ENCODE results near the gene TAS2R4.
"Not testable (repeated sequence)": the region's sequence is repeated elsewhere in the genome, so short reads cannot be mapped to it uniquely, and the experiment has no call there.

TAS2R4 gene

GRCh38 chr7:141776374-141776773, at the start of gene TAS2R4:
TAS2R4 (plus strand) TSS chr7:141776674; CDS start chr7:141778489, 1,815 bp downstream.
- DNase-seq: no peak

- DNase-seq: no peak
Observed at GRCh38 chr7:141729020-141729419, 47.5 kb upstream of the TAS2R4 start.

DNA sequence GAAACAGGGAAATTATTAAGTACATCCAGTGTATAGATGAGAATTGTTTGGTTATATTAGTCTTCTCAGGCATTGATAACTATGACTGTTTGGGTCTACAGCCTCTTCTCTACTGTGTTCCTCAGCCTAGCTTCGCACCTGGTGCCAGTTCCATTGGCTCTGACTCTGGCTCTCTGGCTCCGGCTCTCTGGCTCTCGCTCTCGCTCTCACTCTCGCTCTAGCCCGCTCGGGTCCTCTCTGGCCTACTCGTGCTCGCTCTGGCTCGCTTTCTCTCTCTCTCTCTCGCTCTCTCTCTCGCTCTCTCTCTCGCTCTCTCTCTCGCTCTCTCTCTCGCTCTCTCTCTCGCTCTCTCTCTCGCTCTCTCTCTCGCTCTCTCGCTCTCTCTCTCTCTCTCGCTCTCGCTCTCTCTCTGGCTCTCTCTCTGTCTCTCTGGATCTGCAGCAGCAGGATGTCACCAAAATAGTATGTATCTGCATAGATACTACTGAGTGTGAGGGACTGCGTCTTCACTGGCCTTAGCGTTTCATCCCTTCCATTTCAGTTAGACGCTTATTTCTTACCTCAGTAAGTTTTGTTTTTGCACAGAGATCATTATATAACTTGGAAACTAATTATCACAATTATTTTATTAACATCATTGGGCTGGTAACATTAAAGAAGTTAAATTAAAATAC, 44.9 kb upstream of the TAS2R4 start:
- no peak for DNase-seq

GRCh38 chr7:141737118-141737835, 39.2 kb upstream of the TAS2R4 start:
- no peak for DNase-seq

DNA sequence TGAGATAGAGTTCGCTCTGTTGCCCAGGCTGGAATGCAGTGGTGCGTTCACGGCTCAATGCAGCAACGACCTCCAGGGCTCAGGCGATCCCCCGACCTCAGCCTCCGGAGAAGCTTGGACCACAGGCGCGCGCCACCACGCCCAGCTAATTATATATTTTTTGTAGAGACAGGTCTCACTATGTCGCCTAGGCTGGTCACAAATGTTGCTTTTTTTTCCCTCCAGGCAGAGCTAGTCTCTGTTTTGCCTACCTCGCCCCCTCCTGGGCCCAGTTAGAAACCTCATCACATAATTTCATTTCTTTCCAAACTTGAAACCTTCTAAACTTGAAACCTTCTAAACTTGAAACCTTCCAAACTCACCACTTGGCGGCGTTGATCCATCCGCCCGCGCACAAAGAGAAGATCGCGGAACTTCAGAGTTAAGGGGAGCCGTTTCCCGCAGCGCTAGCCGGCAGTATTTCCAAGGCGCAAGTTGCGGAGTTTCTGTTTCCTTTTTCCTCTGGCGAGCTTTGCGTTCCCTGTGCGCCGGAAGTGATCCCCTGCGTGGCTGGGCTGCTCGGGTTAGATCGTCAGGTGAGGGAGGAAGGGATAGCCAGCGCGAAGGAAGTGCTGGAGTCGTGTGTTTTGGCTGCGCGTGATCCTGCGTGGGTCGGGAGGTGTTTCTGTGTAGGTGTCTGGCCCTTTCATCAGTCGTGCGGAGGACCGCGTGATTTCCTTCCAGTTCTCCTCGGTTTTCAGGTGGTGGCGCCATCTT, 38.5 kb upstream of the TAS2R4 start, which contains the start of gene SSBP1:
Gene SSBP1, plus strand, starts transcription at position 523 of the 756 bp plus-strand sequence. CDS start 809 bp downstream, outside the sequence.
- DNase-seq: peak; percentile 89 to 96

DNA sequence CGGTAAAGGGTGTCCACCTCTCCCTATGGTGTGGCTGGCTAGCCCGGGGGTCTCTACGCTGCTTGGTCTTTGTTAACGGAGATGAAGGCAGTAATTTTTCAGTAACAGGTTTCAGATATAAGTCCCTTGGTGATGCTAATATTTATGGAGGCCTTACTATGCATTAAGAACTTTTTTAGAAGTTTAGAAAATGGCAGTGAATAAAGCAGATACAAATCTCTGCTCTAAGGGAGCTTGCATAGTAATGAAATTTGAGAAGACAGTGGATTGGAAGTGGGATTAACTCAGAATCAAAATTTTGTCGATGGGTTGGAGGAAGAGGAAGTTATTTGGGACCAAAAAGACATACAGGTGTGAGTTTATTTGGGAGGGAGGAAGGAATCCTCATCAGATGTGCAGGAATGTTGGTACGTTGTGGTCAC, 37.9 kb upstream of the TAS2R4 start:
- DNase-seq: no peak

- no peak for DNase-seq
Observed at GRCh38 chr7:141739250-141739649, 37.2 kb upstream of the TAS2R4 start.

DNA sequence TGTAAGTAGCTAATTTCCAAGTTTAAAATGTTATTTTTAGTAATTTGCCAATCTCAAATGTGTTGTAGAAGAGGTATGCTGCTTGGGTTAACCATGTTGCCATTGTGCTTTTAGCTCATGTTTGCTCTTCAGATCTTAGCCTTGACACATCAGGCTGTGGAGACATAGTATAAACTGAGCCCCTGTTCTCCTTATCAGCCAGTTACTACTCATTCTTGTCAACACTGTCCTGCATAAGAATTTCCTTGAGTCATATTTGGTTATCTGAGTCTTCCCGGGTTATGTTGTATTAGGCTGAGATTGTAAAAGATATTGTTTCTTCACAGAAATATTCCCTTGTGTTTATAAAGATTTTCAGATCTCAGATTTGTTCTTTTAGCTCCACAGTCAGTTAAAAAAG, 34.2 kb upstream of the TAS2R4 start:
- no peak for DNase-seq

GRCh38 chr7:141744131-141744530, 32.3 kb upstream of the TAS2R4 start:
- DNase-seq: no peak

DNA sequence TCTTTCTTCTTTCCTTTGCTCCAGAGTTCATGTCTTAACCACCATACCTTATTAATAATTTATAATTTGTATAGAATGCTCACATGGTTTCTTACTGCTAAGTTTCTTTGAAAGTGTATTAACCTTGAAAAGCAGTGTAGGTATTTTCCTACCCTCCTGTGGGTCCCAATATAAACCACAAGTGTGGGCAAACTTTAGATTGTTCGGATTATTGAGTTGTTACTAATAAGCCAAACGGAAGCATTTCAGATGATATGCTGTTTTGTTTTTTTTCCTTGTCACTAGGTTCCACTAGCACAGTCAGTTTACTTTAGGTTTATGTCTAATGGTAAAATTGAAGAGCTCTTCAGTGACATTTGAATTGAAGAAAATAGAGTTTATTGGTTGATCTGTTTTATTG, 28.1 kb upstream of the TAS2R4 start:
- no peak for DNase-seq

GRCh38 chr7:141751904-141752303, 24.6 kb upstream of the TAS2R4 start:
- not testable (repeated sequence) for DNase-seq

DNA sequence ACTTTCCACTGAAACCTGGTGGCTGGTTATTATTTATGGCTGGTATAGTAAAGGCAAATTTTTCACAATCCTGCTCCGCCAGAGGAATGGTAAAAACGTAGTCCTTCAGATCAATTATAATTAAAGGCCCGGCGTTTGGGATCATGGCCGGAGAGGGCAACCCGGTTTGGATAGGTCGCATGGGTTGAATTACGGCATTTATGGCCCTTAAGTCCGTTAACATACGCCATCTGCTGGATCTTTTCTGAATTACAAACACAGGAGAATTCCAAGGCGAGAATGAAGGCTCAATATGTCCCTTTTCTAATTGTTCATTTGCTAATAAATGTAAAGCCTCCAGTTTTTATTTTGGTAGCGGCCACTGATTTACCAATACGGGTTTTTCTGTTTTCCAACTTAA, 23.8 kb upstream of the TAS2R4 start:
- DNase-seq: no peak

GRCh38 chr7:141754939-141755338, 21.5 kb upstream of the TAS2R4 start:
- peak; percentile 3 to 28 for DNase-seq

GRCh38 chr7:141763797-141764196, 12.7 kb upstream of the TAS2R4 start, which contains the start of gene TAS2R3:
TAS2R3 (plus strand) TSS chr7:141764097; CDS start chr7:141764159, 62 bp downstream.
- no peak for DNase-seq

GRCh38 chr7:141770083-141770583, 6.3 kb upstream of the TAS2R4 start:
- not testable (repeated sequence) for DNase-seq

GRCh38 chr7:141785706-141786552, 9.5 kb downstream of the TAS2R4 start:
- peak; percentile 23 to 61 for DNase-seq

DNA sequence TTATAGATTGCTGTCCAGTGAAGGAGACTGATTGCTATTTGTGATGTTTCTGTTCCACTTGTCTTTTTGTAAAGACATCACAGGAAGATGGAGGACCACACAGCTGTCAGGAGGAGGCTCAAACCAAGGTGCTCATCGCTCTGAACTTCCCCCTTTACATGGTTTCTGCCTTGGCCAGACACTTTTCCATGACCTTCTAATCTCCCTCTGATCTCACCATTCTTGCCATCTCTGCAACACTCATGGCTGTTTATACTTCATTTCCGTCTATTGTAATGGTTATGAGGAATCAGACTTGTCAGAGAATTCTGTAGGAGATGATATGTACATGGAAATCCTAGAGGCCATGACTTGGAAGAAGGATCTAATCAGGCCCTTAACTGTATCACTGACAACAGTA, 11.8 kb downstream of the TAS2R4 start:
- no peak for DNase-seq

GRCh38 chr7:141789917-141790316, 13.4 kb downstream of the TAS2R4 start, which contains the start of gene TAS2R5:
TAS2R5 (plus strand) TSS chr7:141790217; CDS start chr7:141790362, 145 bp downstream.
- DNase-seq: no peak

GRCh38 chr7:141792526-141792925, 16.1 kb downstream of the TAS2R4 start:
- no peak for DNase-seq

GRCh38 chr7:141820067-141820466, 43.6 kb downstream of the TAS2R4 start:
- DNase-seq: no peak

DNA sequence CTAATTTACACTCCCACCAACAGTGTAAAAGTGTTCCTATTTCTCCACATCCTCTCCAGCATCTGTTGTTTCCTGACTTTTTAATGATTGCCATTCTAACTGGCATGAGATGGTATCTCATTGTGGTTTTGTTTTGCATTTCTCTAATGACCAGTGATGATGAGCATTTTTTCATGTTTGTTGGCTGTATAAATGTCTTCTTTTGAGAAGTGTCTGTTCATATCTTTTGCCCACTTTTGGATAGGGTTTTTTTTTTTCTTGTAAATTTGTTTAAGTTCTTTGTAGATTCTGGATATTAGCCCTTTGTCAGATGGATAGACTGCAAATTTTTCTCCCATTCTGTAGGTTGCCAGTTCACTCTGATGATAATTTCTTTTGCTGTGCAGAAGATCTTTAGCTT, 46.0 kb downstream of the TAS2R4 start:
- not testable (repeated sequence) for DNase-seq

All from NCI-H446 (cell line).